Tibial nerve (tissue), 4 donors: ENCODE results near the gene PODXL.

ENCODE experiments used
- CTCF ChIP-seq, 5 experiments: fragments of 200-600 bp in 3 of 5; fragments of 450-650 bp in 2 of 5; sonication (generic) in 3 of 5; IDR thresholded peaks; one replicate each; pipeline ENCODE4 v1.5.1; 2016 to 2019; ENCODE audit warnings: antibody characterized with exemption in 5 of 5, mild to moderate bottlenecking in 3 of 5, moderate library complexity in 2 of 5
- EP300 ChIP-seq, 2 donors: sonication (generic); formaldehyde crosslinking; IDR thresholded peaks; one replicate each; pipeline ENCODE4 v1.6.1; 2017; ENCODE audit warnings: antibody characterized with exemption in 2 of 2, mild to moderate bottlenecking in 1 of 2
- POLR2A ChIP-seq, 2 donors: fragments of 450-650 bp; IDR thresholded peaks; one replicate each; pipeline ENCODE4 v1.6.1; 2017; ENCODE audit warnings: antibody characterized with exemption in 2 of 2, mild to moderate bottlenecking in 2 of 2, moderate library complexity in 2 of 2

- TF ChIP-seq POLR2A (IDR thresholded peaks at IDR 0.05) (no peak), EP300 (IDR thresholded peaks at IDR 0.05) (no peak), CTCF (IDR thresholded peaks at IDR 0.05) (no peak)
These were observed 1.4 kb upstream of the PODXL start for GRCh38 chr7:131557652-131558385.
